C4-2B (cell line): ENCODE data around the gene LGMN.

Experiments used
- ZFX ChIP-seq: fragments of 450-650 bp; IDR thresholded peaks from 2 replicates; pipeline ENCODE4 v1.6.1; 2017
- TF ChIP-seq, protein P1 (sequence below): fragments of 450-650 bp; conservative IDR thresholded peaks from 2 replicates; pipeline ENCODE4 v1.5.1; 2017; ENCODE audit warnings: mild to moderate bottlenecking

DNA sequence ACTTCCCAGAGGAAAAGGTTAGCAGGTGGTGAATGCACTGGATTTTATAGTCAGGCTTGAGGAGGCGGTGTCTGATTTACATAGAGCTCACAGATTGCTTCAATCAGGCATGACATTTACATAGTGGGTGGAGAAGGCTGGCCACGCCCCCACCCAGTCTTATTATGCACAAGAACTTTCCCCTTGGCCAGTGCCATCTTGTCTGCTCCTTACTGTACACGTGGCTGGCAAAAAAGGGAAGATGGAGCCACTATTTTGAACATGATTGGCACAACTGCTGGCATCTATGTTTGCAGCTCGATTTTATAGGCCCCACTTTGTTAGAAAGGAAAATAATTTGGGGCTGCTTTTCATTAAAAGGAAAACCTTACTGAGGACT, 10.9 kb upstream of the LGMN start:
- TF ChIP-seq, protein P1, sequence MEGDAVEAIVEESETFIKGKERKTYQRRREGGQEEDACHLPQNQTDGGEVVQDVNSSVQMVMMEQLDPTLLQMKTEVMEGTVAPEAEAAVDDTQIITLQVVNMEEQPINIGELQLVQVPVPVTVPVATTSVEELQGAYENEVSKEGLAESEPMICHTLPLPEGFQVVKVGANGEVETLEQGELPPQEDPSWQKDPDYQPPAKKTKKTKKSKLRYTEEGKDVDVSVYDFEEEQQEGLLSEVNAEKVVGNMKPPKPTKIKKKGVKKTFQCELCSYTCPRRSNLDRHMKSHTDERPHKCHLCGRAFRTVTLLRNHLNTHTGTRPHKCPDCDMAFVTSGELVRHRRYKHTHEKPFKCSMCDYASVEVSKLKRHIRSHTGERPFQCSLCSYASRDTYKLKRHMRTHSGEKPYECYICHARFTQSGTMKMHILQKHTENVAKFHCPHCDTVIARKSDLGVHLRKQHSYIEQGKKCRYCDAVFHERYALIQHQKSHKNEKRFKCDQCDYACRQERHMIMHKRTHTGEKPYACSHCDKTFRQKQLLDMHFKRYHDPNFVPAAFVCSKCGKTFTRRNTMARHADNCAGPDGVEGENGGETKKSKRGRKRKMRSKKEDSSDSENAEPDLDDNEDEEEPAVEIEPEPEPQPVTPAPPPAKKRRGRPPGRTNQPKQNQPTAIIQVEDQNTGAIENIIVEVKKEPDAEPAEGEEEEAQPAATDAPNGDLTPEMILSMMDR = no peak
- no peak for TF ChIP-seq ZFX
